ENCODE results near the gene MYL6B.

MYL6B gene

DNA sequence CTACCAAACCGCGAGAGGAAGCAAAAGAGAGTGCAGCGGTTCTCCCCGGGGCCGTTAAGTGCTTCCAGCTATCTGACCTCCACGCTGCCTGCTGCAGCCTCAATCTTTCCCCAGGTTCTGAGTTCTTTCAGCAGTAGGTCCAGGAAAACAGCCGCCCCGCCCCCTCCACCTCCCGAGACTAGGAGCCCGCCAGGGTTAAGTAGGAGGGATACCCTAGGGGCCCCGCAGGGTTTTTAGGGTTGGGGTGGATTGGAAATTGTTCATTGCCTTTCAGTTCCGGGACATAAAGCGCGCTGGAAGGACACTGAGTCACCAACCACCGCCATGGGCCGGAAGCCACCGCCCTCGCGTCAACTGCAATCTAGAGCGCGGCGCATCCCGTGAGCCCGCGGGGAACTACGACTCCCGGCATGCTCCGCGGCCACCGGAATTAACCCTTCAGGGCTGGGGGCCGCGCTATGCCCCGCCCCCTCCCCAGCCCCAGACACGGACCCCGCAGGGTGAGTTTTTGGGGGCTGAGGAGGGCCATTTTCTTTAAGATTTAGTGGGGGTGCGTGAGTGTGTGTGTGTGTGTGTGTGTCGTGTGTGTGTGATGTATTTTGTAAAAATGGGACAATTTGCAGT, at the start of gene MYL6B:
Gene MYL6B (plus strand): TSS at position 456 of the 624 bp plus-strand sequence. CDS start 1,332 bp downstream, outside the sequence.
- H3K27ac Mint-ChIP-seq, result peak within 1 kb of the TSS; percentile 87 to 97 (median 93)
- peaks cover 55% of the 10 kb centered on the region for H3K4me1 Mint-ChIP-seq
- no peaks in the 10 kb centered on the region for H3K9me3 Mint-ChIP-seq
- no peaks in the 10 kb centered on the region for H3K27me3 Mint-ChIP-seq (ENCODE audit: low read depth)
- peak within 1 kb of the TSS; percentile 97 to 100 (median 99) for H3K4me3 Mint-ChIP-seq
- TF ChIP-seq, protein P1, sequence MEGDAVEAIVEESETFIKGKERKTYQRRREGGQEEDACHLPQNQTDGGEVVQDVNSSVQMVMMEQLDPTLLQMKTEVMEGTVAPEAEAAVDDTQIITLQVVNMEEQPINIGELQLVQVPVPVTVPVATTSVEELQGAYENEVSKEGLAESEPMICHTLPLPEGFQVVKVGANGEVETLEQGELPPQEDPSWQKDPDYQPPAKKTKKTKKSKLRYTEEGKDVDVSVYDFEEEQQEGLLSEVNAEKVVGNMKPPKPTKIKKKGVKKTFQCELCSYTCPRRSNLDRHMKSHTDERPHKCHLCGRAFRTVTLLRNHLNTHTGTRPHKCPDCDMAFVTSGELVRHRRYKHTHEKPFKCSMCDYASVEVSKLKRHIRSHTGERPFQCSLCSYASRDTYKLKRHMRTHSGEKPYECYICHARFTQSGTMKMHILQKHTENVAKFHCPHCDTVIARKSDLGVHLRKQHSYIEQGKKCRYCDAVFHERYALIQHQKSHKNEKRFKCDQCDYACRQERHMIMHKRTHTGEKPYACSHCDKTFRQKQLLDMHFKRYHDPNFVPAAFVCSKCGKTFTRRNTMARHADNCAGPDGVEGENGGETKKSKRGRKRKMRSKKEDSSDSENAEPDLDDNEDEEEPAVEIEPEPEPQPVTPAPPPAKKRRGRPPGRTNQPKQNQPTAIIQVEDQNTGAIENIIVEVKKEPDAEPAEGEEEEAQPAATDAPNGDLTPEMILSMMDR (IDR thresholded peaks at IDR 0.05; ENCODE audit: unreplicated experiment in 3 of 3), result no peak
- H3K36me3 Mint-ChIP-seq (ENCODE audit: low read depth), result peaks cover 13% of the 10 kb centered on the region

DNA sequence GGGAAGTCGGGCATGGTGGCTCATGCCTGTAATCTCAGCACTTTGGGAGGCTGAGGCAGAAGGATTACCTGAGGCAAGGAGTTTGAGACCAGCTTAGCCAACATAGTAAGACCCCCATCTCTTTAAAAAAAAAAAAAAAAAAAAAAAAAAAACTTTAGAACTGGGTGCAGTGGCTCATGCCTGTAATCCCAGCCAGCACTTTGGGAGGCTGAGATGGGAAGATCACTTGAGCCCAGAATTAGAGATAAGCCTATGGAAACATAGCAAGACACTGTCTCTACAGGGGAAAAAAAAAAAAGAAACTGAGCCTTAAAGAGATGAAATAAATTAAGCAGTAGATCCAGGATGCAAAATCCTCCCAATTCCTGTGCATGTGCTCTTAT, 49.7 kb upstream of the MYL6B start:
- TF ChIP-seq, protein P1 (IDR thresholded peaks at IDR 0.05; ENCODE audit: unreplicated experiment in 3 of 3), result no peak
- no peaks in the 10 kb centered on the region for H3K9me3 Mint-ChIP-seq
- H3K36me3 Mint-ChIP-seq (ENCODE audit: low read depth), result peaks cover 35% of the 10 kb centered on the region
- H3K27ac Mint-ChIP-seq, result peak overlapping the region; percentile 90 to 97 (median 97)
- peak overlapping the region; percentile 93 to 95 (median 94) for H3K4me3 Mint-ChIP-seq
- peaks cover 32% of the 10 kb centered on the region for H3K4me1 Mint-ChIP-seq
- peaks cover 3% of the 10 kb centered on the region for H3K27me3 Mint-ChIP-seq (ENCODE audit: low read depth)

- Mint-ChIP-seq H3K4me3 (peak overlapping the region; percentile 93 to 95 (median 94)), H3K36me3 (ENCODE audit: low read depth) (peaks cover 38% of the 10 kb centered on the region), H3K27ac (peak overlapping the region; percentile 90 to 97 (median 97)), H3K9me3 (no peaks in the 10 kb centered on the region), H3K27me3 (ENCODE audit: low read depth) (peaks cover 3% of the 10 kb centered on the region), H3K4me1 (peaks cover 32% of the 10 kb centered on the region)
- TF ChIP-seq, protein P1 (IDR thresholded peaks at IDR 0.05; ENCODE audit: unreplicated experiment in 3 of 3), result no peak
These were observed 49.2 kb upstream of the MYL6B start for GRCh38 chr12:56103066-56103711.

DNA sequence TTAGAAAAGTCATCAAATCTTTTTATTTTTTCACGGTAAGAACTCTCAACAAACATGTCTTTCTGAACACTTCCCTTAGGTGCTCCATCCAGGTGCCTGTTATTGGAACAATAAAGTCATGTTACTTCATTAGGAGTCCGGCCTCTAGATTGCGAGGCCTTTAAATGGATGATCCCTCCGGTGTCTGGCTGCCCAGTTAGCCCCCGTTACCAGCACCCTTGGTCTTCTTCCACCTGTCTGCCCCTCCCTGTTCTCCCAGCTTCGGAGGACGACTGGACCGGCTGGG, 48.6 kb upstream of the MYL6B start:
- H3K27ac Mint-ChIP-seq, result peak overlapping the region; percentile 90 to 97 (median 97)
- peaks cover 3% of the 10 kb centered on the region for H3K27me3 Mint-ChIP-seq (ENCODE audit: low read depth)
- H3K9me3 Mint-ChIP-seq, result no peaks in the 10 kb centered on the region
- peaks cover 43% of the 10 kb centered on the region for H3K36me3 Mint-ChIP-seq (ENCODE audit: low read depth)
- H3K4me3 Mint-ChIP-seq, result peak overlapping the region; percentile 93 to 95 (median 94)
- TF ChIP-seq, protein P1 (IDR thresholded peaks at IDR 0.05; ENCODE audit: unreplicated experiment in 3 of 3), result no peak
- H3K4me1 Mint-ChIP-seq, result peaks cover 32% of the 10 kb centered on the region

DNA sequence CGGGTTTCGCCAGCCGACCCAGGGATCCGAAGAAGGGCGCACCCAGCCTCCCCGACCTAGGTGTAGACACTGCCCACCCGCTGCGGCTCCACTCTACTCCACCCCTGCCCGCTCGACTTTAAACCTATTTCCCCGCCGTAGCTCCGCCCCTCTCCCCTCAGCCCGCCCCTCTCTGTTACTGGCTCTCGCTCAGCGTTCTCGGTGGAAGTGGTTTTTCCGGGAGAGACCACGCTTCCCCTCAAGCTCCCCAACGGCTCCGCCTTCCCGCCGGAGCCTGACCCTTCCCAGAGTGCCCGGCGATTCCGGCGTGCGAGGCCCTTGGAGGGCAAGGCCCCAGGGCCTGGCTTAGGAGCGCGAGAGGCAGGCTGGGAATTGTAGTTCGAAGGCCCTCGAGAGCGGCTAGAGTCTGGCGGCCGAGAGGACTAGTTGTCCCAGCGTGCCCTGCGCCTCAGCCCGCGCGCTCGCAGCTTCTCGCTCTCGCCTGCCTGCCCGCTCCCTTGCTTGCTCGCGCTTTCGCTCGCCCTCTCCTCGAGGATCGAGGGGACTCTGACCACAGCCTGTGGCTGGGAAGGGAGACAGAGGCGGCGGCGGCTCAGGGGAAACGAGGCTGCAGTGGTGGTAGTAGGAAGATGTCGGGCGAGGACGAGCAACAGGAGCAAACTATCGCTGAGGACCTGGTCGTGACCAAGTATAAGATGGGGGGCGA, 48.1 kb upstream of the MYL6B start, which contains the start of gene PA2G4:
Gene PA2G4 (plus strand): TSS at position 451 of the 706 bp plus-strand sequence. CDS start 179 bp downstream, at position 630.
- Mint-ChIP-seq H3K9me3 (no peaks in the 10 kb centered on the region), H3K27me3 (ENCODE audit: low read depth) (no peaks in the 10 kb centered on the region), H3K36me3 (ENCODE audit: low read depth) (peaks cover 46% of the 10 kb centered on the region), H3K4me3 (peak within 1 kb of the TSS; percentile 93 to 95 (median 94)), H3K27ac (peak within 1 kb of the TSS; percentile 90 to 97 (median 97)), H3K4me1 (peaks cover 32% of the 10 kb centered on the region)
- TF ChIP-seq, protein P1 (IDR thresholded peaks at IDR 0.05; ENCODE audit: unreplicated experiment in 3 of 3), result no peak
